ENCODE measurements around the gene LUC7L.
"Not testable (repeated sequence)": the region's sequence is repeated elsewhere in the genome, so short reads cannot be mapped to it uniquely, and the experiment has no call there.

GRCh38 chr16:211631-212180, 17.5 kb downstream of the LUC7L start:
- TF ChIP-seq POLR2AphosphoS5, CTCF, EP300, POLR2A (IDR thresholded peaks at IDR 0.05): not testable (repeated sequence)

All from upper lobe of left lung (tissue), 4 donors.